Pancreas (tissue), 10 donors: ENCODE measurements around the gene ZBTB46. TPM values are rescaled to one million over a fixed set of nuclear protein-coding genes. Genes with fewer than 3 reads are reported as not detected.

ENCODE experiments used
- ATAC-seq, 4 donors: fragments of 200-7000 bp; cut with Tn5 transposase; one replicate each; pipeline versions ENCODE4 v1.8.0 to v1.9.1; 2020; ENCODE audit warnings: mild to moderate bottlenecking in 4 of 4, moderate library complexity in 4 of 4
- DNase-seq, 6 donors: peaks; one replicate each; pipeline ENCODE4 v3.0.0-alpha.2; 2020
- FAIRE-seq: peaks from 2 replicates; lab custom pipeline; 2012; peaks lifted over from hg19 to GRCh38; lab: Jason Lieb, UNC
- H3K27ac ChIP-seq, 4 donors: fragments of 200-600 bp; sonication (generic); 1 replicate in 3 of 4; 2 replicates in 1 of 4; pipeline versions ENCODE4 v1.5.0 to v1.8.0; 2020
- H3K27me3 ChIP-seq, 4 donors: fragments of 200-600 bp; one replicate each; pipeline ENCODE4 v1.8.0; 2021
- H3K36me3 ChIP-seq, 3 donors: fragments of 200-600 bp; sonication (generic) in 1 of 3; one replicate each; pipeline versions ENCODE4 v1.5.0 to v1.8.0; 2020 to 2021
- H3K4me1 ChIP-seq, 3 donors: fragments of 200-600 bp; one replicate each; pipeline ENCODE4 v1.8.0; 2021
- H3K4me3 ChIP-seq, 4 donors: fragments of 200-600 bp; sonication (generic) in 2 of 4; one replicate each; pipeline versions ENCODE4 v1.5.0 to v1.8.0; 2020 to 2021
- H3K9me3 ChIP-seq, 4 donors: fragments of 200-600 bp; one replicate each; pipeline ENCODE4 v1.8.0; 2021
- CTCF ChIP-seq, 4 donors: fragments of 200-600 bp; sonication (generic) in 3 of 4; IDR thresholded peaks; one replicate each; pipeline versions ENCODE4 v1.5.0 to v1.8.0; 2021; ENCODE audit warnings: antibody characterized with exemption in 4 of 4
- WGBS, 2 donors: extraction: QIAGEN DNeasy Blood & Tissue Kit; methylation state at CpG; one replicate each; pipeline ENCODE4 v1.1.7; 2013; 5-methylcytosine and 5-hydroxymethylcytosine counted together
- intact Hi-C, 3 donors: fragments of 100-400 bp; cut with DNase I; formaldehyde crosslinking; loops; one replicate each; pipeline versions ENCODE4 v1.11.1 to v1.14.2; 2022
- polyA plus RNA-seq, 2 donors: library from polyadenylated mRNA; stranded (reverse); fragments of 200-250 nt; gene quantifications; one replicate each; pipeline ENCODE4 v1.2.3, GENCODE V29; 2013
- total RNA-seq, 6 donors: library from RNA; stranded (reverse); fragmentation: NEBNext Ultra II Directional in 4 of 6; extraction: Animal tissue kit (Norgen Biotek cat#: 25700) in 4 of 6; gene quantifications; one replicate each; pipeline versions ENCODE4 v1.2.1 to v1.2.4, GENCODE V29; 2021 to 2023
- donor health status: healthy with polysubstance abuse.
- donor health status: DM: no; HTN: no; CAD: no; lungs with moderate emphysema.
- donor health status: DM: no; HTN: no; CAD: no.
- donor health status: control.
- donor health status: control.
- donor health status: Bipolar disorder and iron deficiency.
- donor health status: DM: yes; HTN: yes; CAD: no.
- donor health status: DM: no; HTN: no; CAD: no.
- donor health status: DM: no; HTN: no; CAD: no.
- donor health status: DM: yes; HTN: yes; CAD: no.

The ZBTB46 gene
- total and polyA plus RNA-seq, 8 donors = 2.2 to 7.4 (median 3.0) TPM

GRCh38 chr20:63771046-63771707 lies 59.9 kb downstream of the ZBTB46 start:
- H3K4me3 ChIP-seq = no peak overlapping the region
- no peaks in the 10 kb centered on the region for H3K36me3 ChIP-seq
- peaks cover 0 to 2% (median 0%) of the 10 kb centered on the region in 3 donors for H3K4me1 ChIP-seq
- WGBS, 2 donors = 89 to 92% methylated on average over 49 to 52 of the region's 52 CpGs
- no peak for TF ChIP-seq CTCF (IDR thresholded peaks at IDR 0.05)
- ATAC-seq = no peak
- no peak overlapping the region for H3K27ac ChIP-seq
- FAIRE-seq = no peak
- no peaks in the 10 kb centered on the region for H3K27me3 ChIP-seq
- H3K9me3 ChIP-seq = no peaks in the 10 kb centered on the region
- DNase-seq = peak in 1 of 6 donors; percentile 51
- intact Hi-C loops = no loop called here

DNA sequence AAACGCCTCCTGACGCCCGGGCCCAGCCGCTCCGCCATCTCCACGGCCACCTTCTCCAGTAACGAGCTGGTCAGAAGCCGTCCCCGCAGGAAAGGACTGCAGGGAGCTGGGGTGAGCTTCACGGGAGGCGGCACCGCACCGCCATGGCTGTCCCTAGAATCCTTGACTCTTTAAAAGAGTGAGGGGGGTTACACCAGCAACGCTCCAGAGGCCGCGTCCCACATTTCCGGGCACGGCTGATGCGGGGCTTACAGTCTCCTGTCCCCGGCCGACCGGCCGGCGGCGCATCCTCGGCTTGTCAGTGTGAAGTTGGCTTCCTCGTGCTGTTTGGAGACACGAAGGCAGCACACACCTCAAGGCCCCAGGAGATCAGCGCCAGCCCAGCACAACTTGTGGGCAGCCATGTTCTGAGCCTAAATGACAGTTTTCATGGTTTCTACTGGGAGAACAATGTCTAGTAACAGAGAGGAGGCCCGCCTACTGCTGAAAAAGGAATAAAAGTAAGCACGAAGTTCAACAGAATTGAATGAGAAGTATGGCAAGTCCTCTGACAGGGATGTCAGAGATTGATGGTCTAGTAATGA lies 61.1 kb downstream of the ZBTB46 start:
- peaks cover 0 to 2% (median 0%) of the 10 kb centered on the region in 3 donors for H3K4me1 ChIP-seq
- DNase-seq (peak in 1 of 6 donors; percentile 37), ATAC-seq (no peak), FAIRE-seq (no peak)
- 90 to 91% methylated on average over 31 of the region's 31 CpGs for WGBS, 2 donors
- no peaks in the 10 kb centered on the region for H3K9me3 ChIP-seq
- H3K36me3 ChIP-seq = no peaks in the 10 kb centered on the region
- H3K4me3 ChIP-seq = no peak overlapping the region
- no peak overlapping the region for H3K27ac ChIP-seq
- H3K27me3 ChIP-seq = no peaks in the 10 kb centered on the region
- intact Hi-C loops = no loop called here
- TF ChIP-seq CTCF (IDR thresholded peaks at IDR 0.05) = no peak

DNA sequence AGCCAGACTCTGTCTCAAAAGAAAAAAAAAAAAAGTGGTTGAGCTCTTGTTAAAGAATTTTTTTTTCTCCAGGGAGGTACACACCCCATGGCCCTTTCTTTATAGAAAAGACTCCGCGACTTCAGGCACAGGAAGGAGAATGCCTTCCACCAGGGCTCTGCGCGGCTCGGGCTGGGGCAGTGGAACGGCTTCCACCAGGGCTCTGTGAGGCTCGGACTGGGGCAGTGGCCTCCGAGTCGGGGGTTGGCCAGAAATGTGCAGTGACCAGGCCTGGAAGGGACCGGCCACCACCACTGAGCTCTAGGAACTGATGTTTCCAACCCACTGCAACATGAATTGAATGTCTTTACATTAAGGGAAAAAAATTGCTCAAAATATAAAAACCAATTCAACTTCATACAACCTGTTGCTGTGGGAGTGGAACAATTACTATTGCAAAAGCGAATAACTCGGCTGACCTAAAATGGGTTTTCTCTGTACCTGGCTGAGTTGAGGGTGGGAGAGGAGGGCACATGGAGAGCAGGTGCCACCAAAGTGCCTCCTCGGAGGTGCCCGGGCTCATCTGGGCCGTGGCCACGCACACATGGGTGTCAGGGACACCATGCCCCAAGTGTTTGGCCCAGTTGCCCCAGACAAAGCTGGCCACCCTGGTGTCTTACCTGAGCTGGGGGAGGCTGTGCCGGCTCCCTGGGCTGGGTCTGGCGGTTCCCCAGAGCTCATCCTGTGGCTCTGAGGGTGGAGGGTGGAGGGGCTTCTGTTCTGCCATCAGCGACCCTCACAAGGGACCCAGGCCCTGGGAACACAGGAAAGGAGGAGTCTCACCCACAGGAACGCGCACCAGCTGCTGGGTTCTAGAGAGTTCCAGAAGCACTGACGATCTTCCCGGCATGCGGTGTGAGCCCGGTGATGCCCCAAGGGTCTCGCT lies 62.2 kb downstream of the ZBTB46 start:
- no peak for TF ChIP-seq CTCF (IDR thresholded peaks at IDR 0.05)
- no peaks in the 10 kb centered on the region for H3K36me3 ChIP-seq
- FAIRE-seq = no peak
- no peaks in the 10 kb centered on the region for H3K4me1 ChIP-seq
- intact Hi-C loops = no loop called here
- peak in 1 of 6 donors; percentile 45 for DNase-seq
- ATAC-seq = no peak
- no peaks in the 10 kb centered on the region for H3K27me3 ChIP-seq
- H3K9me3 ChIP-seq = no peaks in the 10 kb centered on the region
- no peak overlapping the region for H3K4me3 ChIP-seq
- WGBS, 2 donors = 89 to 92% methylated on average over 26 of the region's 26 CpGs
- no peak overlapping the region for H3K27ac ChIP-seq

GRCh38 chr20:63767886-63768285 lies 63.2 kb downstream of the ZBTB46 start:
- TF ChIP-seq CTCF (IDR thresholded peaks at IDR 0.05) = no peak
- H3K27ac ChIP-seq = no peak overlapping the region
- no peaks in the 10 kb centered on the region for H3K27me3 ChIP-seq
- no peaks in the 10 kb centered on the region for H3K36me3 ChIP-seq
- DNase-seq (no peak), ATAC-seq (no peak), FAIRE-seq (no peak)
- H3K9me3 ChIP-seq = no peaks in the 10 kb centered on the region
- H3K4me3 ChIP-seq = no peak overlapping the region
- no peaks in the 10 kb centered on the region for H3K4me1 ChIP-seq
- WGBS, 2 donors = 83 to 93% methylated on average over 7 of the region's 7 CpGs
- intact Hi-C loops = no loop called here
